GM21723 (cell line): ENCODE data around the gene MLH3.
"Not testable (repeated sequence)": the region's sequence is repeated elsewhere in the genome, so short reads cannot be mapped to it uniquely, and the experiment has no call there.

ENCODE experiments used
- ATAC-seq: cut with Tn5 transposase; IDR thresholded peaks from one replicate; pipeline ENCODE4 v1.9.1; 2021; ENCODE audit warnings: mild to moderate bottlenecking, moderate library complexity; ENCODE audit not compliant: unreplicated experiment

MLH3 gene

GRCh38 chr14:75067765-75068164 is 16.5 kb upstream of the MLH3 start:
- not testable (repeated sequence) for ATAC-seq

- no peak for ATAC-seq
Observed at GRCh38 chr14:75067212-75067611, 15.9 kb upstream of the MLH3 start.

DNA sequence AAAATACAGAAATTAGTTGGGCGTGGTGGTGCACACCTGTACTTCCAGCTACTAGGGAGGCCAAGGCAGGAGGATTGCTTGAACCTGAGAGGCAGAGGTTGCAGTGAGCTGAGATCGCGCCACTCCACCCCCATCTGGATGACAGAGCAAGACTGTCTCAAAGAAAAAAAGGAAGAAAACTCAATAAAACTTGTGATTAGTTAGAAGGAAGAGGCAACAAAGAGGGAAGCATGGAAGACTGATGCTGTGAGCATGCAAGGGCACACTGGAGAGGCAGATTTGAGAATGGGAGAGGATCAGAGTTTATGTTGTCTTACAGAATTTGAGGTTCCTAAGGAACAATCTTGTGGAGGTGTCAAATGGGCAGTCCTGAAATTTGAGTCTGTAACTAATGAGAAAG is 15.4 kb upstream of the MLH3 start:
- no peak for ATAC-seq

GRCh38 chr14:75064205-75064567 is 12.9 kb upstream of the MLH3 start:
- ATAC-seq: no peak

DNA sequence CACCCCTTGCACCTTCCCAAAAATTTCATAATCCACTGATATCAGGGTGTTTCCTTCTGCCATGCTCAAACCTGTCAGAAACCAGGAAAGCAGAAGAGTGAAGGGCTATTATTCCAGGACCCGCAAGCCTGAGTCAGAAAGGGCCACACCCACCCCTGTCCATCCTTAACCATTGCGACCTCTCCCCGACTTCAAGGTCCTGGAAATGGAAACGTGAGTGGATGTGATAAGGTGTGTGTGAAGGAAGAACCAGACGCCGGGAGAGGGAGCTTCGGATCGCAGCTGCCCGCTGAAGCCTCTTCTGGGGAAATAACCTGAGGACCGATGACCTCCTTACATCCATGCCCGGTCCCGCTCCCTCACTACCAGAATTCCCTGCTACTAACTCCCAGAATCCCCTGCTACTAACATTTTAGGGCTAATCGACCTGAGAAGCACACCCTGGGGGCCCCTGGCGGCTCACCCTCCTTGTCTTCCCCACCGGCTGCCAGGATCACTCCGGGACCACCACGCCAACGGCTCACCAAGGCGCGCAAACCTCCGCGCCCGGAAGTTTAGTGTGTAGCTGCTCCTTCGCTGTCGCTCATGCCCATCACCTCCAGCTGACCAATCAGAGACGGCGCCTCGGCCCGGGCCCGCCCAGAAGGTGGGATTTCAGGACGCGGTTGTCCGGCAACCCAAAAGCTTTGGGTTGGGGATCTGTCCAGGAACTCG is 12.4 kb upstream of the MLH3 start, which contains the start of gene ACYP1:
TSS of gene ACYP1 (minus strand) at position 534 of the 714 bp plus-strand sequence. CDS start at position 63, 471 bp downstream.
- peak; percentile 96 for ATAC-seq

DNA sequence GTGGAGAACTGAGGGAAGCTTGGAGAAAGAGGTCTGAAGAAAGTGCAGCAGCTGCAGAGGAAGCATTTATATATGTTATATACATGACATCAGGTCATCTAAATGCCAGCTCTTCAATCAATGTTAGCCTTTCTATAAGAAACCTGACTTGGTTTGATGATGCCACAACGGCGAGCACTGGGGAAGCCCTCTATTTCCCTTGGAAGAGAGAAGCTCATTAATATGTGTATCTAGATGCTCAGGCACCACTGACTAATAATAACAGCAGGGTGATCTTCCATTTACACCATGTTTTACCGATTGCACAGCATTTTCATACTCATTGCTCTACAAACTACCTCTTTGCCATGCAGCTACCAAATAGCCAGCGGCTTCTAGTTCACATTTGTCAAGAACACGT is 11.7 kb upstream of the MLH3 start:
- no peak for ATAC-seq

GRCh38 chr14:75060420-75060819 is 9.2 kb upstream of the MLH3 start:
- ATAC-seq: no peak

- no peak for ATAC-seq
Observed at GRCh38 chr14:75059642-75060041, 8.4 kb upstream of the MLH3 start.

GRCh38 chr14:75054421-75054820 is 3.2 kb upstream of the MLH3 start:
- ATAC-seq: no peak

- no peak for ATAC-seq
Observed at GRCh38 chr14:75053396-75054291, 2.4 kb upstream of the MLH3 start.

GRCh38 chr14:75051556-75051899 is 261 bp upstream of the MLH3 start:
- no peak for ATAC-seq

DNA sequence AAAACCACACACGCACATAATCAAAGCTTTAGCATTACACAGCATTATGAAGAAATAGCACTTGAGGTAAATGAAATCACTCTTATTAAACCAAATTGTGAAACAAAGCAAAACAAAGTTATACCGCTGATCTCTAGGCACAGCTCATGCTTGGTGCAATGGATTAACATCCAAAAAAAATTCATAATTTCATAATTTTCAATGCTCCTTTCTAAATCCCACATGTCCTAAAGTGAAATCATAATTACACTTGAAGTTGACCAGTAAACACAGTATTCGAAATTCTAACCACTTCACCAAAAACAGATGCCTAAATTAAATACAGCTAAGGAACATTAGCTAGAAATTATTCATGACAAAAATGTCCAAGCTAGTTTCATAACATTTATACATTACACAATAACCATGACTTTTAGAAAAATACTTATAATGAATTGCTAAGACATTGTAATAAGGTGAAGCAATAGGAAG is 1.5 kb downstream of the MLH3 start:
- ATAC-seq: no peak

GRCh38 chr14:75049136-75049535 is 2.1 kb downstream of the MLH3 start:
- ATAC-seq: no peak

DNA sequence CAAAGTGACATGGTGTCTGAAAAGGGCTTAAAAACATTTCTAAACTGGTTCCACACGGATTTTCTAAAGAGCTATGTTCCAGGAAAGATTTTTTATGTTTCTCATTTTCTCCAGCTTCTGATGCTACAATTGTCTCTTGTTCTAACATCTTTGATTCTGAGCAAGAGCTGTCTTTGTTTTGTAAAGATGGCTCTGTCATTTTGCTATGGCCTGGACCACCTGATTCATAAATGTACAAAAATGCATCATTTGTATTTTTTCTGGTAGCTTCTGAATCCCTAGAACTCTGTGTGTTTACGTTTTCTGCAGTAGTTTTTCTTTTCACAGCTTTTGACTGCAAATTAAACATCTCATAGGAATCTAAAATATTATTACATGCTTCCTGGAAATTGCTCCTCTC is 3.2 kb downstream of the MLH3 start:
- ATAC-seq: no peak

GRCh38 chr14:75047506-75047905 is 3.8 kb downstream of the MLH3 start:
- ATAC-seq: no peak

DNA sequence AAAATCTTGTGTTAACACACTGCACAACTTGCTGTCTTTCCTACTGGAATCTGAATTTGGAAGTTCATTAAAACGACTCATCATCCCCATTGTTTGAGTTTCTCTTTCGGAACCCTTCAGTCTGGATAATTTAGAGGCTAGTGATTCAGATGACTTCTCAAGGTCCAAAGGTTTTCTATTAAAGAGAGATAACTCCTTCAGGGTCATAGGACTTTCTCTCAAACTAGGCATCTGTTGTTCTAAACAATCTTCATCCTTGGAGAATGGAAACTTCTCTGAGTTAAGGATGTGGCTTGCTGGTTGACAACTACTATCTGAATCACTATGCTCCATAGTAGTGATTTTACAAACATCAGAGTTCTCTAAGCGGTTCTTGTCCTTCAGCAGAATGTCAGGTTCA is 4.4 kb downstream of the MLH3 start:
- ATAC-seq: no peak

DNA sequence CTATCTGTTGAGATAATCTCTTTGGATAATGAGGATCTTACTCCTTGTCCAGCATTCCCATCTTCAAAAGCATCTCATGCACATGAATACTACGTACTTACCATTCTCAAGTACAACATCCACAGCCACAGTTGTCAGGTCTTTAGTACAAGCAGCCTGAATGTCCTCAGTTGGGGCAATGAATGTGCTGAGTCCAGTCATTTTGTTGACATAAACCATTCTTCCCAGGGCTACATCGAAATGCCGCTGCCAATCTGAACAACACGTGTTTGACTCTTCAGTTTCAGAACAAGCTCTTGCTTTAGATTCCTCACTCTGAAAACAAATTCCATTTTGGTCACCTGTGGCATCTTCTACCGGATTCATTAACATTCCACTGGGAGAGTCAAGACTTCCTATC is 5.0 kb downstream of the MLH3 start:
- ATAC-seq: no peak

DNA sequence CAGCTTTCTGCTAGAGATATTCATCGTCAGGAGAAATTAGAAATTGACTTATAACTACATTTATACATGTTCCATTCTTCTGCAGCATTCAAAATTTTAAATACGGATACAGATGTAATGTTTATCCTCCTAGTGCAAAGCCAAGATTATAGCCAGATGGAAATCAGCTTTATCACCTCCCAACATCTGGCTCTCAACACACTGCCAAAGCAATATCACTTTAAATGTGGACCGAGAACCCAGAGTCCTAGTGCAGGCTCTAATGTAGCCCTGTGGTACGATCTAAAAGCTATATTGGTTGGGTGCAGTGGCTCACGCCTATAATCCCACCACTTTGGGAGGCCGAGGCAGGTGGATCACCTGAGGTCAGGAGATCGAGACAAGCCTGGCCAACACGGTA is 6.5 kb downstream of the MLH3 start:
- no peak for ATAC-seq

GRCh38 chr14:75044322-75044721 is 6.9 kb downstream of the MLH3 start:
- ATAC-seq: no peak

DNA sequence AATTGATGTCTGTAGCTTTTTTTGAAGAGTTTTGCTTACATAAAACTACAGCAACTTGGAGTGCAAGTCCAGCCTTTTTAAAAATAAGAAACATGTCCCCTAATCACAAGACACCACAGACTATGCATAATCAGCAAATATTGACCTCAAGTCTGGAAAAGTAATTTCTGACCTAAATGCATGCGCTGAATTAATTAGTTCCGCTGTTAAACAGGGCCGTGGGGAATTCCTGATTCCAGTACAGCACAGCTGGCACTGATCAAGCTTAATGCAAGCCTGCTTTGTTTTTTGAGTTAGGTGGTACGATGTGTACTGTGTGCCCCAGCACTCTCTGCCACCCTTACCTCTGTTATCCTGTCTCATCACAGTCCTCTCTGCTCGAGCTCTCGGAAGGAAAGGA is 9.2 kb downstream of the MLH3 start:
- no peak for ATAC-seq

DNA sequence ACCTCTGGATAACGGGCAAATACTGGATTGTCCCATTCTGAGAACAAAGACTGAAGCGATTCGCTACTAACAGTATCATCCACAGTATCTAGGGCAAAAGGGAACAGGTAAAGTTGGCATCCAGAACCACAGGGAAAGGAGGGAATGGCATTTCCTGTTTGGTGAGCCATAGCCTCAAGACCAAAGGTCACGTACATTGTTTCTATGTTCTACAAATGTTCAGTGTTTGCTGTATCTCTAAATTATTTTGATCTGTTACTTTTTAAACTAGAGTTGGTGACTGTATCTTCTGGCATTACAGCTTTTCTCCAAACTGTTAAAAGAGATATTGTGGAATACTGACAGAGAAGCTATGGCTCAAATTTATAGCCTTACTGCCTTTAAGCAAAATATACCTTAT is 9.7 kb downstream of the MLH3 start:
- ATAC-seq: no peak

- ATAC-seq: no peak
Observed at GRCh38 chr14:75040959-75041358, 10.3 kb downstream of the MLH3 start.
